Osteoblast (primary cell): ENCODE results near the gene KRTAP9-8. TPM values are rescaled to one million over a fixed set of nuclear protein-coding genes. Genes with fewer than 3 reads are reported as not detected.
"Not testable (repeated sequence)": the region's sequence is repeated elsewhere in the genome, so short reads cannot be mapped to it uniquely, and the experiment has no call there.

ENCODE experiments used
- DNase-seq: peaks from one replicate; pipeline ENCODE4 v3.0.0; 2011; ENCODE audit warnings: low spot score, mixed read lengths; ENCODE audit not compliant: insufficient read length; ENCODE audit errors: missing footprints
- H2AFZ ChIP-seq: 2 replicates; pipeline ENCODE4 v1.6.0; 2011; ENCODE audit warnings: mild to moderate bottlenecking, low read length
- H3K27ac ChIP-seq: 2 replicates; pipeline ENCODE4 v1.5.1; 2011; ENCODE audit warnings: mild to moderate bottlenecking, low read depth, low read length, moderate library complexity
- H3K27me3 ChIP-seq: 2 replicates; pipeline ENCODE4 v1.6.0; 2012; ENCODE audit warnings: mild to moderate bottlenecking, control low read depth, inconsistent platforms, low read length, moderate library complexity; ENCODE audit not compliant: insufficient read depth
- H3K36me3 ChIP-seq: 2 replicates; pipeline ENCODE4 v1.5.1; 2011; ENCODE audit warnings: mild to moderate bottlenecking, low read length, control low read depth, moderate library complexity; ENCODE audit not compliant: insufficient read depth
- H3K4me1 ChIP-seq: 2 replicates; pipeline ENCODE4 v1.5.1; 2011; ENCODE audit warnings: mild to moderate bottlenecking, low read length, control low read depth, moderate library complexity; ENCODE audit not compliant: insufficient read depth
- H3K4me2 ChIP-seq: 2 replicates; pipeline ENCODE4 v1.6.0; 2011; ENCODE audit warnings: mild to moderate bottlenecking, low read length; ENCODE audit not compliant: insufficient read depth
- H3K4me3 ChIP-seq: fragments of 200-600 bp; sonication (generic); 3 replicates; pipeline ENCODE4 v1.5.1; 2012; ENCODE audit warnings: mild to moderate bottlenecking, low read length, inconsistent platforms; ENCODE audit not compliant: insufficient read depth
- H3K79me2 ChIP-seq: 2 replicates; pipeline ENCODE4 v1.6.0; 2012; ENCODE audit warnings: mild to moderate bottlenecking, low read length, control low read depth, inconsistent platforms; ENCODE audit not compliant: insufficient read depth
- H3K9me3 ChIP-seq: 2 replicates; pipeline ENCODE4 v1.5.1; 2011; ENCODE audit warnings: low read depth, low read length, control low read depth
- H4K20me1 ChIP-seq: 2 replicates; pipeline ENCODE4 v1.6.0; 2012; ENCODE audit warnings: mild to moderate bottlenecking, low read length, control low read depth; ENCODE audit not compliant: insufficient read depth
- total RNA-seq: library from RNA; depleted of rRNA; stranded (reverse); fragments of >200 nt; gene quantifications from 2 replicates; pipeline ENCODE4 v1.2.3, GENCODE V29; 2012
- TF ChIP-seq, protein P1 (sequence below): IDR thresholded peaks from 2 replicates; pipeline ENCODE4 v1.5.1; 2011; ENCODE audit warnings: mild to moderate bottlenecking, low read depth, low read length, moderate library complexity; ENCODE audit errors: extremely low read depth

KRTAP9-8 gene
- total RNA-seq, 1 donor: not detected

- H2AFZ ChIP-seq, H3K4me2 ChIP-seq, H3K79me2 ChIP-seq, H3K4me1 ChIP-seq, DNase-seq, H3K27me3 ChIP-seq, H3K9me3 ChIP-seq, H3K27ac ChIP-seq, H4K20me1 ChIP-seq, H3K4me3 ChIP-seq, H3K36me3 ChIP-seq: not testable (repeated sequence)
Observed at GRCh38 chr17:41246995-41247787, 9.4 kb downstream of the KRTAP9-8 start.

- H2AFZ ChIP-seq, H4K20me1 ChIP-seq, H3K27ac ChIP-seq, H3K4me2 ChIP-seq, H3K79me2 ChIP-seq, H3K9me3 ChIP-seq, DNase-seq, H3K4me3 ChIP-seq, H3K4me1 ChIP-seq, H3K27me3 ChIP-seq, H3K36me3 ChIP-seq: not testable (repeated sequence)
Observed at GRCh38 chr17:41249637-41250240, 11.9 kb downstream of the KRTAP9-8 start, which contains the start of gene KRTAP9-4. Gene KRTAP9-4 (plus strand): TSS chr17:41249687. CDS start chr17:41249721, 34 bp downstream.

DNA sequence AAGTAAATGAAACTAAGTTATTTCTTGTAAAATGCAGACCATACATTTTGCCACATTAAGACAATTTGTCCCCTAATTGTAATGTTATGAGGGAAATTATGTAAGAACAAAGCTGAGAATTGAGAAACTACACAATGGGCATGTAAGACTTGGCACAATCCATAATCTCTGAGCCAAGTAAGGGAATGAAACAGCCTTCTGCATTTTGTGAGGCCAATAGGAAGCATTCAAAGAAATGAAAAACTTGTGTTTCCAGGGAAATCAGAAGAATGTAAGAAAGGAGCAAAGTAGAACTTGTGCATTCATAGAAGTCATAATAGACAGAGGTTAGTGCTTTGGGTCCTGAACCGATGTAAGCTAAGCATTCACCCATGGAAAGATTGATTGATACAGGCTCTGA lies 13.5 kb downstream of the KRTAP9-8 start:
- no peaks in the 10 kb centered on the region for H3K79me2 ChIP-seq
- no peak overlapping the region for H2AFZ ChIP-seq
- H3K4me3 ChIP-seq: no peak overlapping the region
- no peak overlapping the region for H3K4me2 ChIP-seq
- no peak for DNase-seq
- H3K4me1 ChIP-seq: no peaks in the 10 kb centered on the region
- H3K9me3 ChIP-seq: no peaks in the 10 kb centered on the region
- H3K36me3 ChIP-seq: no peaks in the 10 kb centered on the region
- TF ChIP-seq, protein P1, sequence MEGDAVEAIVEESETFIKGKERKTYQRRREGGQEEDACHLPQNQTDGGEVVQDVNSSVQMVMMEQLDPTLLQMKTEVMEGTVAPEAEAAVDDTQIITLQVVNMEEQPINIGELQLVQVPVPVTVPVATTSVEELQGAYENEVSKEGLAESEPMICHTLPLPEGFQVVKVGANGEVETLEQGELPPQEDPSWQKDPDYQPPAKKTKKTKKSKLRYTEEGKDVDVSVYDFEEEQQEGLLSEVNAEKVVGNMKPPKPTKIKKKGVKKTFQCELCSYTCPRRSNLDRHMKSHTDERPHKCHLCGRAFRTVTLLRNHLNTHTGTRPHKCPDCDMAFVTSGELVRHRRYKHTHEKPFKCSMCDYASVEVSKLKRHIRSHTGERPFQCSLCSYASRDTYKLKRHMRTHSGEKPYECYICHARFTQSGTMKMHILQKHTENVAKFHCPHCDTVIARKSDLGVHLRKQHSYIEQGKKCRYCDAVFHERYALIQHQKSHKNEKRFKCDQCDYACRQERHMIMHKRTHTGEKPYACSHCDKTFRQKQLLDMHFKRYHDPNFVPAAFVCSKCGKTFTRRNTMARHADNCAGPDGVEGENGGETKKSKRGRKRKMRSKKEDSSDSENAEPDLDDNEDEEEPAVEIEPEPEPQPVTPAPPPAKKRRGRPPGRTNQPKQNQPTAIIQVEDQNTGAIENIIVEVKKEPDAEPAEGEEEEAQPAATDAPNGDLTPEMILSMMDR: no peak
- no peaks in the 10 kb centered on the region for H4K20me1 ChIP-seq
- no peak overlapping the region for H3K27ac ChIP-seq
- H3K27me3 ChIP-seq: no peaks in the 10 kb centered on the region

DNA sequence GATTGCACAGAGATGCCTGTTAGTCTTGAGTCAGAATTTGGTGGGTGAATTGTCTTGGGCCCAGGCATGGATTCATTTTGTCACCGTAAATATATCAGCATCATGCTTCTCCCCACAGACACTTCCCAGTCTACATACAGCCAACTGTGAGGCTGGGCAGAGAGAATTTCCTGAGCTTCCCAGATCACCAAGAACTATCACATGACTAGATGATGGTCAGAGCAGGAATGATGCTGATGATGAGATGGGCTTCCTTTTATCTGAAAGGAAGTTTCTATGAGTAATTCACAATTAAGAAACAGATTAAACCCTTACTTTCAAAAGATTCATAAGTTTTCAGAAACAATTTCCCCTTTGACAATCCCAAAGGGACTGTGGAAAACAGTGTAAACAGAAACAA lies 17.1 kb downstream of the KRTAP9-8 start:
- Histone ChIP-seq H3K36me3 (no peaks in the 10 kb centered on the region), H2AFZ (no peak overlapping the region), H4K20me1 (no peaks in the 10 kb centered on the region), H3K4me1 (no peaks in the 10 kb centered on the region), H3K27ac (no peak overlapping the region), H3K4me3 (no peak overlapping the region), H3K4me2 (no peak overlapping the region), H3K79me2 (no peaks in the 10 kb centered on the region), H3K27me3 (no peaks in the 10 kb centered on the region), H3K9me3 (no peaks in the 10 kb centered on the region)
- TF ChIP-seq, protein P1: no peak
- DNase-seq: peak; percentile 22

- H3K27ac ChIP-seq, H3K27me3 ChIP-seq, H2AFZ ChIP-seq, H3K4me2 ChIP-seq, H3K36me3 ChIP-seq, H3K9me3 ChIP-seq, H3K4me1 ChIP-seq, H4K20me1 ChIP-seq, H3K4me3 ChIP-seq, H3K79me2 ChIP-seq: not testable (repeated sequence)
- DNase-seq: peak; percentile 60
Observed at GRCh38 chr17:41255381-41256290, 17.8 kb downstream of the KRTAP9-8 start, which contains the start of gene KRTAP9-9. Gene KRTAP9-9 (plus strand): TSS chr17:41255384.
